Esophagus squamous epithelium (tissue), 4 donors: ENCODE data around the gene COPS6.

ENCODE experiments used
- POLR2A ChIP-seq, 4 donors: fragments of 450-650 bp; IDR thresholded peaks; one replicate each; pipeline ENCODE4 v1.6.1; 2017; ENCODE audit warnings: antibody characterized with exemption in 4 of 4, mild to moderate bottlenecking in 4 of 4, moderate library complexity in 3 of 4
- TF ChIP-seq, protein P1 (sequence below), 6 experiments: fragments of 450-650 bp in 4 of 6; fragments of 200-600 bp in 2 of 6; sonication (generic) in 2 of 6; IDR thresholded peaks; one replicate each; pipeline ENCODE4 v1.5.1; 2016 to 2019; ENCODE audit warnings: antibody characterized with exemption in 6 of 6, mild to moderate bottlenecking in 4 of 6, moderate library complexity in 4 of 6

DNA sequence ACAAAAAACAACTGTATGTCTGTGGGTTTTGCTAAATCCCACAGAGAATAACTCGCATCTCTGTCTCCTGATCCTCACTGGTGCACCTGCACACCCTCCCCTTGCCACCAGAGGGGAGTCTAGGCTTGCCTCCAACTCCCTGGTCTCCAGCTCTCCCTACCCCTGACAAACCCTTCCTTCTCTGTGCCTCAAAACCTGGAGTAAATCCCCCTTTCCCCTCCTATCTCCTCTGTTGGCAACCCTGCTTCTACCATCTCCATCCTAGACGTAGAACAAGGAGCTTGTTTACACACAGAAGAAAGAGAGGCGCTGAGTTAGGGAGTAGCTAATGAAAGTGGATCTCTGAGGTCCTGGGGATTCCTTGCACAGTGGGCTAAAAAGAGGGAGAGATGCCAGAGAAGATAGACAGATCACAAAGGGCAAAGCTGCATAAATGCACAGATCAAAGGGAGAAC, 44.0 kb downstream of the COPS6 start:
- TF ChIP-seq, protein P1, sequence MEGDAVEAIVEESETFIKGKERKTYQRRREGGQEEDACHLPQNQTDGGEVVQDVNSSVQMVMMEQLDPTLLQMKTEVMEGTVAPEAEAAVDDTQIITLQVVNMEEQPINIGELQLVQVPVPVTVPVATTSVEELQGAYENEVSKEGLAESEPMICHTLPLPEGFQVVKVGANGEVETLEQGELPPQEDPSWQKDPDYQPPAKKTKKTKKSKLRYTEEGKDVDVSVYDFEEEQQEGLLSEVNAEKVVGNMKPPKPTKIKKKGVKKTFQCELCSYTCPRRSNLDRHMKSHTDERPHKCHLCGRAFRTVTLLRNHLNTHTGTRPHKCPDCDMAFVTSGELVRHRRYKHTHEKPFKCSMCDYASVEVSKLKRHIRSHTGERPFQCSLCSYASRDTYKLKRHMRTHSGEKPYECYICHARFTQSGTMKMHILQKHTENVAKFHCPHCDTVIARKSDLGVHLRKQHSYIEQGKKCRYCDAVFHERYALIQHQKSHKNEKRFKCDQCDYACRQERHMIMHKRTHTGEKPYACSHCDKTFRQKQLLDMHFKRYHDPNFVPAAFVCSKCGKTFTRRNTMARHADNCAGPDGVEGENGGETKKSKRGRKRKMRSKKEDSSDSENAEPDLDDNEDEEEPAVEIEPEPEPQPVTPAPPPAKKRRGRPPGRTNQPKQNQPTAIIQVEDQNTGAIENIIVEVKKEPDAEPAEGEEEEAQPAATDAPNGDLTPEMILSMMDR (IDR thresholded peaks at IDR 0.05): peak; percentile 49 to 94 (median 88)
- no peak for TF ChIP-seq POLR2A (IDR thresholded peaks at IDR 0.05)
